HepG2 (cell line): ENCODE measurements around the gene ACOT8. TPM values are rescaled to one million over a fixed set of nuclear protein-coding genes. Genes with fewer than 3 reads are reported as not detected.
A peak's percentile ranks its signal among the peaks of the same experiment; 100 is the strongest.

Source experiments
- ATAC-seq: fragments of 200-7000 bp; cut with Tn5 transposase; 3 replicates; pipeline ENCODE4 v1.9.1; 2020; ENCODE audit warnings: mild to moderate bottlenecking, moderate library complexity
- BruUV-seq: library from RNA; stranded (reverse); fragments of 400-500 nt; replicated peaks from 2 replicates; lab custom pipeline; 2021; lab: Mats Ljungman, UMichigan
- CTCF ChIA-PET: fragments of 300-600 bp; formaldehyde crosslinking; extraction: SDS; loops from one replicate; lab custom pipeline; 2021; ENCODE audit warnings: low total read pairs, inconsistent platforms, low intra/inter-chr PET ratio; lab: Yijun Ruan, JAX
- POLR2A ChIA-PET: fragments of 350-600 bp; sonication (Branson Sonifier 250); formaldehyde crosslinking; loops from one replicate; lab custom pipeline; 2020; ENCODE audit warnings: antibody characterized with exemption, inconsistent platforms; lab: Yijun Ruan, JAX
- DNase-seq: peaks from one replicate; pipeline ENCODE4 v3.0.0-alpha.2; 2015; ENCODE audit warnings: low spot score
- FAIRE-seq: peaks from 3 replicates; lab custom pipeline; 2011; peaks lifted over from hg19 to GRCh38; lab: Jason Lieb, UNC
- H2AFZ ChIP-seq: one replicate; pipeline ENCODE4 v1.6.1; 2011; ENCODE audit warnings: low read length, inconsistent platforms
- H3K27ac ChIP-seq: fragments of 300-600 bp; 3 replicates; pipeline ENCODE4 v1.8.0; 2011; ENCODE audit warnings: mixed run types, mild to moderate bottlenecking, mixed read lengths, low read length, inconsistent platforms; ENCODE audit not compliant: insufficient read depth; ENCODE audit errors: extremely low read length
- H3K27me3 ChIP-seq, 2 experiments: fragments of 200-600 bp in 1 of 2; 2 replicates in 1 of 2; 3 replicates in 1 of 2; pipeline versions ENCODE4 v1.6.0 to v1.8.0; 2011; ENCODE audit warnings: low read length in 2 of 2, mild to moderate bottlenecking in 2 of 2, moderate library complexity in 2 of 2, inconsistent platforms in 1 of 2; ENCODE audit not compliant: insufficient read depth in 2 of 2, control insufficient read depth in 1 of 2
- H3K36me3 ChIP-seq, 2 experiments: fragments of 200-600 bp in 1 of 2; replicated peaks in 1 of 2; 2 replicates in 1 of 2; 3 replicates in 1 of 2; pipeline versions ENCODE4 v1.5.1 to v1.8.0; 2011; ENCODE audit warnings: low read length in 2 of 2, inconsistent platforms in 1 of 2; ENCODE audit not compliant: insufficient read depth in 2 of 2, control insufficient read depth in 1 of 2
- H3K4me1 ChIP-seq: 2 replicates; pipeline ENCODE4 v1.5.1; 2012; ENCODE audit warnings: low read length, inconsistent platforms; ENCODE audit not compliant: insufficient read depth
- H3K4me2 ChIP-seq: 2 replicates; pipeline ENCODE4 v1.6.0; 2011; ENCODE audit warnings: low read depth, low read length, inconsistent platforms
- H3K4me3 ChIP-seq, 3 experiments: fragments of 200-600 bp in 1 of 3; sonication (generic), shearing (Covaris generic) in 1 of 3; replicated peaks in 1 of 3; 2 replicates each; pipeline ENCODE4 v1.5.1; 2011 to 2016; ENCODE audit warnings: low read length in 3 of 3, inconsistent platforms in 2 of 3, low read depth in 2 of 3, mild to moderate bottlenecking in 2 of 3, control low read depth in 1 of 3, mixed read lengths in 1 of 3; ENCODE audit not compliant: insufficient read depth in 1 of 3
- H3K79me2 ChIP-seq: one replicate; pipeline ENCODE4 v1.6.1; 2011; ENCODE audit warnings: low read length, inconsistent platforms; ENCODE audit not compliant: insufficient read depth
- H3K9ac ChIP-seq: 2 replicates; pipeline ENCODE4 v1.6.0; 2011; ENCODE audit warnings: mild to moderate bottlenecking, low read depth, low read length, inconsistent platforms; ENCODE audit not compliant: insufficient read depth
- H3K9me3 ChIP-seq: 2 replicates; pipeline ENCODE4 v1.5.1; 2012; ENCODE audit warnings: mild to moderate bottlenecking, low read length
- H4K20me1 ChIP-seq: 2 replicates; pipeline ENCODE4 v1.6.0; 2011; ENCODE audit warnings: inconsistent platforms, mild to moderate bottlenecking, low read length, moderate library complexity; ENCODE audit not compliant: insufficient read depth
- BATF2 ChIP-seq: sonication (generic); formaldehyde crosslinking; IDR thresholded peaks from 2 replicates; pipeline ENCODE4 v1.8.0; 2022; ENCODE audit warnings: mild to moderate bottlenecking, missing genetic modification reagents, moderate library complexity
- DPF2 ChIP-seq: sonication (generic); formaldehyde crosslinking; IDR thresholded peaks from 2 replicates; pipeline ENCODE4 v1.4.0; 2020; ENCODE audit warnings: mild to moderate bottlenecking, low read depth, missing genetic modification reagents, borderline replicate concordance
- GATAD2A ChIP-seq: IDR thresholded peaks from 2 replicates; pipeline ENCODE4 v1.6.1; 2016
- HNRNPK ChIP-seq: fragments of 200-400 bp; formaldehyde crosslinking; IDR thresholded peaks from 2 replicates; pipeline ENCODE4 v1.6.1; 2018; ENCODE audit warnings: low read length, low read depth, moderate library complexity, mild to moderate bottlenecking; ENCODE audit not compliant: poor library complexity, severe bottlenecking
- KDM1A ChIP-seq: IDR thresholded peaks from 2 replicates; pipeline ENCODE4 v1.6.1; 2016; ENCODE audit warnings: missing compliant biosample characterization
- KLF11 ChIP-seq: IDR thresholded peaks from 2 replicates; pipeline ENCODE4 v1.6.1; 2016; ENCODE audit warnings: missing compliant biosample characterization
- MAF1 ChIP-seq: sonication (generic); formaldehyde crosslinking; IDR thresholded peaks from 2 replicates; pipeline ENCODE4 v1.5.0; 2020; ENCODE audit warnings: missing genetic modification reagents, borderline replicate concordance
- PRDM4 ChIP-seq: sonication (generic); formaldehyde crosslinking; IDR thresholded peaks from 2 replicates; pipeline ENCODE4 v1.9.0; 2021; ENCODE audit warnings: missing genetic modification reagents, borderline replicate concordance
- SIX1 ChIP-seq: sonication (generic); formaldehyde crosslinking; IDR thresholded peaks from 2 replicates; pipeline ENCODE4 v1.4.0; 2020; ENCODE audit warnings: missing genetic modification reagents, borderline replicate concordance
- SKI ChIP-seq: fragments of 450-650 bp; IDR thresholded peaks from one replicate; pipeline ENCODE4 v1.6.1; 2018; ENCODE audit warnings: mild to moderate bottlenecking; ENCODE audit not compliant: partially characterized antibody
- ZBTB33 ChIP-seq: sonication (generic); formaldehyde crosslinking; IDR thresholded peaks from 2 replicates; pipeline ENCODE4 v1.4.0; 2020; ENCODE audit warnings: missing genetic modification reagents
- ZBTB7A ChIP-seq: sonication (generic); formaldehyde crosslinking; IDR thresholded peaks from 2 replicates; pipeline ENCODE4 v1.8.0; 2022; ENCODE audit warnings: mild to moderate bottlenecking, missing genetic modification reagents
- ZFP36L1 ChIP-seq: sonication (generic); formaldehyde crosslinking; IDR thresholded peaks from 2 replicates; pipeline ENCODE4 v1.8.0; 2022; ENCODE audit warnings: mild to moderate bottlenecking, missing genetic modification reagents, moderate library complexity
- ZNF430 ChIP-seq: sonication (generic); formaldehyde crosslinking; IDR thresholded peaks from 2 replicates; pipeline ENCODE4 v1.9.0; 2021; ENCODE audit warnings: mild to moderate bottlenecking, missing genetic modification reagents
- ZNF674 ChIP-seq: sonication (generic); formaldehyde crosslinking; IDR thresholded peaks from 2 replicates; pipeline ENCODE4 v1.5.0; 2020; ENCODE audit warnings: low read depth, mild to moderate bottlenecking, missing genetic modification reagents
- ZNF776 ChIP-seq: sonication (generic); formaldehyde crosslinking; IDR thresholded peaks from 2 replicates; pipeline ENCODE4 v1.4.0; 2020; ENCODE audit warnings: mild to moderate bottlenecking, missing genetic modification reagents
- WGBS: methylation state at CpG from one replicate; pipeline ENCODE4 v1.1.6; 2017; ENCODE audit warnings: low lambda C conversion rate; 5-methylcytosine and 5-hydroxymethylcytosine counted together
- in situ Hi-C: cut with HindIII; loops from 2 replicates; pipeline ENCODE4 v1.10.0; 2017; ENCODE audit warnings: low pct_unique_long_range_greater_than_20kb; ENCODE audit not compliant: extremely low pct_ligation_motif_present
- intact Hi-C: fragments of 100-400 bp; cut with micrococcal nuclease; formaldehyde crosslinking; loops from one replicate; pipeline ENCODE4 v1.10.0; 2022; ENCODE audit not compliant: unreplicated experiment
- polyA plus RNA-seq, 8 experiments: library from polyadenylated mRNA; depleted of rRNA in 3 of 8; stranded (reverse) in 7 of 8; unstranded in 1 of 8; fragments of >200 nt; fragmentation: Illumina TruSeq in 4 of 8; extraction: Trizol in 4 of 8; gene quantifications; 2 replicates each; pipeline versions ENCODE4 v1.2.1 to v1.2.3, GENCODE V29; 2011 to 2016; ENCODE audit warnings: low read depth in 4 of 8, missing spikeins in 1 of 8, mixed read lengths in 1 of 8; ENCODE audit not compliant: insufficient read depth in 1 of 8
- total RNA-seq, 5 experiments: library from RNA; depleted of rRNA; stranded (reverse); fragments of >200 nt; fragmentation: Illumina TruSeq; extraction: Trizol; gene quantifications; 2 replicates each; pipeline ENCODE4 v1.2.3, GENCODE V29; 2016; ENCODE audit warnings: low read depth in 1 of 5

ACOT8 gene
- total and polyA plus RNA-seq, 2 of the 13 experiments (the other 11 are each of a cell fraction or from before 2014, with no cell fraction given), result 31.4 to 45.5 TPM

- peaks cover 32% of the 10 kb centered on the region for H3K79me2 ChIP-seq
- intact Hi-C loops (loop anchor here (1.0 to 2.0 kb wide), 8 partner anchors 10 to 72 kb away; partner anchors contain the start of genes ACOT8, PCIF1, SNX21 and ZSWIM1), in situ Hi-C loops (loop anchor here (5.0 kb wide), 2 partner anchors 41 to 71 kb away; partner anchors contain the start of gene PCIF1)
- peak within 1 kb of the TSS; percentile 87 for H3K9ac ChIP-seq
- H3K27me3 ChIP-seq, result no peaks in the 10 kb centered on the region
- BruUV-seq, result no TSS peak
- peak within 1 kb of the TSS; percentile 85 for H3K4me2 ChIP-seq
- peaks cover 43% of the 10 kb centered on the region for H3K4me1 ChIP-seq
- H3K36me3 ChIP-seq, result peaks cover 31 to 54% of the 10 kb centered on the region in 2 experiments
- H4K20me1 ChIP-seq, result no peaks in the 10 kb centered on the region
- H3K27ac ChIP-seq, result peak within 1 kb of the TSS; percentile 87
- DNase-seq, result peak; percentile 98
- H2AFZ ChIP-seq, result no peak within 1 kb of the TSS
- WGBS, result 2% methylated on average over 44 of the region's 78 CpGs
- H3K4me3 ChIP-seq, result peak within 1 kb of the TSS; percentile 86 to 98 (median 96)
- ChIA-PET POLR2A (interaction anchor here (0.7 to 8.1 kb wide), 25 partner anchors 10 to 99 kb away, joined by 3 to 164 read pairs (median 9); partner anchors contain the start of genes ACOT8, DNTTIP1, PCIF1 and PLTP), CTCF (interaction anchor here (1.2 to 2.6 kb wide), 3 partner anchors 67 to 92 kb away, joined by 3 to 19 read pairs (median 4); no protein-coding TSS in a partner anchor)
- no peaks in the 10 kb centered on the region for H3K9me3 ChIP-seq
- FAIRE-seq, result peak; percentile 77
- ATAC-seq, result peak; percentile 80
- TF ChIP-seq SIX1 (CRISPR knock-in tag), result peak; percentile 87; the same call in 1 of the 2 replicates
- peak; percentile 98 for TF ChIP-seq BATF2 (CRISPR knock-in tag)
- TF ChIP-seq DPF2 (CRISPR knock-in tag), result peak; percentile 76
- peak; percentile 99 for TF ChIP-seq ZFP36L1
- peak; percentile 97 for TF ChIP-seq GATAD2A (CRISPR knock-in tag)
- TF ChIP-seq KDM1A (CRISPR knock-in tag), result peak; percentile 87; the same call in 1 of the 2 replicates
- TF ChIP-seq ZNF674 (CRISPR knock-in tag), result peak; percentile 54; the same call in 1 of the 2 replicates
- peak; percentile 100 for TF ChIP-seq ZNF430 (CRISPR knock-in tag)
- peak; percentile 26; the same call in 1 of the 2 replicates for TF ChIP-seq PRDM4
- peak; percentile 94 for TF ChIP-seq MAF1 (CRISPR knock-in tag)
- peak; percentile 96 for TF ChIP-seq ZNF776 (CRISPR knock-in tag)
- TF ChIP-seq ZBTB33 (CRISPR knock-in tag), result peak; percentile 93
- TF ChIP-seq ZBTB7A (CRISPR knock-in tag), result peak; percentile 92
- peak; percentile 98 for TF ChIP-seq SKI
- peak; percentile 99 for TF ChIP-seq KLF11
- peak; percentile 64 for TF ChIP-seq HNRNPK
Observed at GRCh38 chr20:45890985-45891983, 34.1 kb upstream of the ACOT8 start, which contains the start of the genes CTSA and NEURL2. CTSA (plus strand) TSS chr20:45891335; CDS start chr20:45891569, 234 bp downstream. NEURL2 (minus strand) TSS chr20:45891208; CDS start chr20:45890991, 217 bp downstream.
